Heart left ventricle (tissue), 16 donors: ENCODE results near the gene MVK. TPM values are rescaled to one million over a fixed set of nuclear protein-coding genes. Genes with fewer than 3 reads are reported as not detected.

ENCODE experiments used
- ATAC-seq, 4 donors: fragments of 200-7000 bp; cut with Tn5 transposase; one replicate each; pipeline ENCODE4 v1.9.1; 2020 to 2022; ENCODE audit warnings: moderate library complexity in 4 of 4, mild to moderate bottlenecking in 3 of 4, moderate number of reproducible peaks in 1 of 4
- DNase-seq, 5 donors: peaks; one replicate each; pipeline ENCODE4 v3.0.0-alpha.2; 2020
- H3K27ac ChIP-seq, 12 donors: fragments of 200-600 bp; sonication (generic) in 4 of 12; one replicate each; pipeline versions ENCODE4 v1.5.0 to v1.8.0; 2016 to 2022; ENCODE audit warnings: mild to moderate bottlenecking in 2 of 12
- H3K27me3 ChIP-seq, 9 donors: fragments of 200-600 bp; sonication (generic) in 2 of 9; one replicate each; pipeline versions ENCODE4 v1.5.1 to v1.8.0; 2016 to 2022; ENCODE audit warnings: mild to moderate bottlenecking in 3 of 9
- H3K36me3 ChIP-seq, 9 donors: fragments of 200-600 bp; sonication (generic) in 2 of 9; one replicate each; pipeline versions ENCODE4 v1.5.0 to v1.8.0; 2018 to 2022; ENCODE audit warnings: mild to moderate bottlenecking in 2 of 9
- H3K4me1 ChIP-seq, 12 donors: fragments of 200-600 bp; sonication (generic) in 4 of 12; one replicate each; pipeline versions ENCODE4 v1.5.0 to v1.8.0; 2016 to 2022; ENCODE audit warnings: mild to moderate bottlenecking in 3 of 12
- H3K4me3 ChIP-seq, 12 donors: fragments of 200-600 bp; sonication (generic) in 4 of 12; one replicate each; pipeline versions ENCODE4 v1.5.0 to v1.8.0; 2017 to 2022; ENCODE audit warnings: mild to moderate bottlenecking in 9 of 12, moderate library complexity in 4 of 12
- H3K9me3 ChIP-seq, 12 donors: fragments of 200-600 bp; sonication (generic) in 4 of 12; one replicate each; pipeline versions ENCODE4 v1.5.0 to v1.8.0; 2016 to 2022; ENCODE audit warnings: mild to moderate bottlenecking in 1 of 12
- POLR2A ChIP-seq, 2 donors: fragments of 450-650 bp; IDR thresholded peaks; one replicate each; pipeline ENCODE4 v1.6.1; 2017; ENCODE audit warnings: antibody characterized with exemption in 2 of 2, mild to moderate bottlenecking in 2 of 2, moderate library complexity in 2 of 2
- WGBS, 4 donors: extraction: QIAGEN DNeasy Blood & Tissue Kit in 2 of 4; methylation state at CpG; one replicate each; pipeline versions ENCODE4 v1.1.5 to v1.1.7; 2013 to 2018; 5-methylcytosine and 5-hydroxymethylcytosine counted together
- intact Hi-C, 10 donors: fragments of 100-400 bp; cut with DNase I; formaldehyde crosslinking; loops; one replicate each; pipeline versions ENCODE4 v1.11.1 to v1.14.2; 2022
- polyA plus RNA-seq, 2 donors: library from polyadenylated mRNA; stranded (reverse); fragments of 200-250 nt; gene quantifications; one replicate each; pipeline ENCODE4 v1.2.3, GENCODE V29; 2013
- total RNA-seq, 9 donors: library from RNA; depleted of rRNA in 2 of 9; stranded (reverse); fragments of >200 nt in 2 of 9; fragmentation: NEBNext Ultra II Directional in 3 of 9; extraction: Animal tissue kit (Norgen Biotek cat#: 25700) in 3 of 9; gene quantifications; one replicate each; pipeline versions ENCODE4 v1.1.0 to v1.2.4, GENCODE V29; 2016 to 2023
- TF ChIP-seq, protein P1 (sequence below), 12 donors: fragments of 200-600 bp; sonication (generic) in 4 of 12; IDR thresholded peaks; one replicate each; pipeline versions ENCODE4 v1.5.0 to v1.8.0; 2018 to 2022; ENCODE audit warnings: antibody characterized with exemption in 12 of 12, mild to moderate bottlenecking in 5 of 12
- donor health status: ischemic (EF 13 %, LVEDD 7.1; RV severe dilation, severe dysfunction).
- donor health status: healthy with polysubstance abuse.
- donor health status: DM: no; HTN: yes; CAD: no.
- donor health status: DM: no; HTN: no; CAD: no.
- donor health status: ischemic (EF 25% LVEDD 6.9; RV normal size, moderate dysfunction).
- donor health status: ischemic (EF 25% LVEDD 5.7; RV mildly dilated, moderate dysfunction).
- donor health status: healthy.
- donor health status: DM: yes; HTN: yes; CAD: no.
- donor health status: ischemic (EF 35%, LVEDD 5.7; RV mildly dilated, moderate dysfunction).
- donor health status: nonischemic (EF 11% LVEDD 7.7; RV severe dilation, severe dysfunction).
- donor health status: DM: yes; HTN: yes; CAD: no.
- donor health status: PGD.
- donor health status: ischemic (EF 29% LVEDD 5.4; RV normal size, mild dysfunction).
- donor health status: nonischemic (EF 23%, LVEDD 6.1; RV moderate dilation, normal function).

MVK gene
- total and polyA plus RNA-seq, 11 donors: 7.9 to 14.9 (median 10.1) TPM

DNA sequence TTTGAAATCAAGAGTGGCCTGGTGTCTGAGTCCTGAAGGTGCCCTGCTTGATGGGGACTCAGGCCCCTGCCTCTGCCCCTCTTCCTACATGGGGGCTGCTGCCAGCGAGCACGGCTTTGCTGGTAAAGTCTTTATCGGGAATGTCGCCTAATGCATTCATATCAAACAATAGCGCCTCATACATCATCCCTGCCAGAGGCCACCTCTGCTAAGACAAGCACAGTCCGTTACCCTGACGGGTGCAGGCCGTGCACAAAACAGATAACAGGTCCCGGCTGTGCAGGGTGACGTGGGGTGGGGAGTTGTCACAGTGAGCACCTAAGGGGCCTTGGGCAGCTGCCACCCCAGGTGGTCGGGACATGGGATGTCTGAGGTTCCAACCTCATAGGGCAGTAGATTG, 71.6 kb downstream of the MVK start:
- intact Hi-C loops: no loop called here
- TF ChIP-seq POLR2A (IDR thresholded peaks at IDR 0.05): no peak
- TF ChIP-seq, protein P1, sequence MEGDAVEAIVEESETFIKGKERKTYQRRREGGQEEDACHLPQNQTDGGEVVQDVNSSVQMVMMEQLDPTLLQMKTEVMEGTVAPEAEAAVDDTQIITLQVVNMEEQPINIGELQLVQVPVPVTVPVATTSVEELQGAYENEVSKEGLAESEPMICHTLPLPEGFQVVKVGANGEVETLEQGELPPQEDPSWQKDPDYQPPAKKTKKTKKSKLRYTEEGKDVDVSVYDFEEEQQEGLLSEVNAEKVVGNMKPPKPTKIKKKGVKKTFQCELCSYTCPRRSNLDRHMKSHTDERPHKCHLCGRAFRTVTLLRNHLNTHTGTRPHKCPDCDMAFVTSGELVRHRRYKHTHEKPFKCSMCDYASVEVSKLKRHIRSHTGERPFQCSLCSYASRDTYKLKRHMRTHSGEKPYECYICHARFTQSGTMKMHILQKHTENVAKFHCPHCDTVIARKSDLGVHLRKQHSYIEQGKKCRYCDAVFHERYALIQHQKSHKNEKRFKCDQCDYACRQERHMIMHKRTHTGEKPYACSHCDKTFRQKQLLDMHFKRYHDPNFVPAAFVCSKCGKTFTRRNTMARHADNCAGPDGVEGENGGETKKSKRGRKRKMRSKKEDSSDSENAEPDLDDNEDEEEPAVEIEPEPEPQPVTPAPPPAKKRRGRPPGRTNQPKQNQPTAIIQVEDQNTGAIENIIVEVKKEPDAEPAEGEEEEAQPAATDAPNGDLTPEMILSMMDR (IDR thresholded peaks at IDR 0.05): no peak
- ATAC-seq (no peak), DNase-seq (peak in 1 of 5 donors; percentile 13)
- Histone ChIP-seq H3K27me3 (peaks cover 0 to 33% (median 12%) of the 10 kb centered on the region in 9 donors), H3K27ac (no peak overlapping the region), H3K9me3 (no peaks in the 10 kb centered on the region), H3K4me3 (no peak overlapping the region), H3K36me3 (no peaks in the 10 kb centered on the region), H3K4me1 (no peaks in the 10 kb centered on the region)
- 33 to 50% (median 42%) methylated on average over 8 to 11 of the region's 11 CpGs for WGBS, 4 donors

DNA sequence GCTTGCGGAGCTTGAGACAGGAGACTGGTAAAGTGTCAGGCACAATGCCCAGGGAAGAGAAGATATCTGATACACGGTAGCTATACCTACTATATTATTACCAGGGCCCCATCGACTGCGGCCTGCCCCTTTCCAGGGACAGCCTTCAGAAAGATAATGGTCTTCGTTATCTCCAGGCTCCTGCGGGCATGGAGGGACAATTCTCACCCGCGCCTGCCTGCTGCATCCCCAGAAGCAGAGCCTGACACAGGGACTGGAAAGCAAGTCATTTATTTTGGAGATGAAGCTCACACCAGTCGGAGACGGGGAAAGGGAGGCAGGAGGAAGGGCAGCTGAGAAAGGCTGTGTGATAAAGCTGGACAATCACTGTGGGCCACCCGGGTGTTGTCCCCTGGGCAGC, 72.1 kb downstream of the MVK start:
- intact Hi-C loops: no loop called here
- Histone ChIP-seq H3K4me1 (no peaks in the 10 kb centered on the region), H3K27ac (no peak overlapping the region), H3K4me3 (no peak overlapping the region), H3K27me3 (peaks cover 0 to 33% (median 12%) of the 10 kb centered on the region in 9 donors), H3K36me3 (no peaks in the 10 kb centered on the region), H3K9me3 (no peaks in the 10 kb centered on the region)
- DNase-seq (no peak), ATAC-seq (no peak)
- TF ChIP-seq, protein P1 (IDR thresholded peaks at IDR 0.05): no peak
- TF ChIP-seq POLR2A (IDR thresholded peaks at IDR 0.05): no peak
- 49 to 56% (median 52%) methylated on average over 11 of the region's 11 CpGs for WGBS, 4 donors

Other genes starting within 250 kb of the MVK start
- under 1 TPM in 6 of 9 donors, not detected in 3; 0.12 to 1.00 (median 0.22) TPM for gene MYO1H, start 225.9 kb upstream of the MVK start, total RNA-seq
- gene MYO1H, start 225.9 kb upstream of the MVK start, polyA plus RNA-seq: under 1 TPM; 0.04 to 0.28 TPM
- 10 to 100 TPM; 20.8 to 52.3 (median 37.1) TPM for gene KCTD10, start 96.5 kb upstream of the MVK start, total RNA-seq
- gene KCTD10, start 96.5 kb upstream of the MVK start, polyA plus RNA-seq: 10 to 100 TPM in 1 of 2 donors, 1 to 10 TPM in 1; 9.5 to 47.6 TPM
- 10 to 100 TPM; 45.7 to 82.7 (median 53.8) TPM for gene UBE3B, start 96.2 kb upstream of the MVK start, total RNA-seq
- 10 to 100 TPM; 19.1 to 24.4 TPM for gene UBE3B, start 96.2 kb upstream of the MVK start, polyA plus RNA-seq
- 10 to 100 TPM; 29.5 to 43.3 (median 34.4) TPM for gene MMAB, start 290 bp upstream of the MVK start, total RNA-seq
- gene MMAB, start 290 bp upstream of the MVK start, polyA plus RNA-seq: 10 to 100 TPM; 38.1 to 43.4 TPM
- 10 to 100 TPM in 6 of 9 donors, 1 to 10 TPM in 3; 3.5 to 45.8 (median 11.2) TPM for gene FAM222A, start 140.0 kb downstream of the MVK start, total RNA-seq
- 1 to 10 TPM; 4.1 to 9.4 TPM for gene FAM222A, start 140.0 kb downstream of the MVK start, polyA plus RNA-seq